Activated T-cell treated with anti-CD3 and anti-CD28 coated beads, Interleukin-2, amount 50 U/mL, for 48 hours (primary cell): ENCODE data around the gene SPAG7.

Experiments used
- DNase-seq, 2 experiments: peaks; one replicate each; pipeline ENCODE4 v3.0.0-alpha.2; 2020

SPAG7 gene

DNA sequence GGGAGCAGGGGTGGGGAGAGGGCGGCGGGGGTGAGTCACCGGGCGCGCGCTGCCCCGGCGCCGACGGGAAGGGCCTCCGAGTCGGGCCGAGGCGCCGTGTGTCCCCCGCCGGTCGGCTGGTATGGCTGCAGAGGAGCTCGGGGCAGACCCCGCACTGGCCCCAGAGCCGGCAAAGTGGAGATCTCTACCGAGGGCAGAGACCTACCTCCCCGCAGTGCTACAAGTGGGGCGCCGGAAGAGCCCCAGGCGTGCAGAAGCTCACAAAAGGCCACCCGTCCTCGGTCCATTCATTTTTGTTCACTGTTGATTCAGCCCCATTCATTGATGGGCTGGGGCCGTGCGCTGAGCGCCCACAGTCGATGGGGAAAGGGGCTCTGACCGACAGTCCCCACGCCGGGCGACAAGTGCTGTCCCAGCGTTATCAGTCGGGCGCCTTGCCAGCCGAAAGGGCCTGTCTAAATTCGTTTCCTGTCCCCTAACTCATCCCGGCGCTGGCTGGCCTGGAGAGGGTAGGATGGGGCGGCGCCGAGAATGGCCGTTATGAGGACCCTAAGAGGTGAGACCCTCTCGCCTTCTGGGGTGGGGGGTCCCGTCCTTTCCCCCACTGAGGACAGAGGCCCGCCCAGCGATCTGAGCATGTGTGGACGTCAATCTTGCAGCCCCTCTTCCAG, 17.4 kb downstream of the SPAG7 start:
- peak in 1 of 2 experiments; percentile 70 for DNase-seq

DNA sequence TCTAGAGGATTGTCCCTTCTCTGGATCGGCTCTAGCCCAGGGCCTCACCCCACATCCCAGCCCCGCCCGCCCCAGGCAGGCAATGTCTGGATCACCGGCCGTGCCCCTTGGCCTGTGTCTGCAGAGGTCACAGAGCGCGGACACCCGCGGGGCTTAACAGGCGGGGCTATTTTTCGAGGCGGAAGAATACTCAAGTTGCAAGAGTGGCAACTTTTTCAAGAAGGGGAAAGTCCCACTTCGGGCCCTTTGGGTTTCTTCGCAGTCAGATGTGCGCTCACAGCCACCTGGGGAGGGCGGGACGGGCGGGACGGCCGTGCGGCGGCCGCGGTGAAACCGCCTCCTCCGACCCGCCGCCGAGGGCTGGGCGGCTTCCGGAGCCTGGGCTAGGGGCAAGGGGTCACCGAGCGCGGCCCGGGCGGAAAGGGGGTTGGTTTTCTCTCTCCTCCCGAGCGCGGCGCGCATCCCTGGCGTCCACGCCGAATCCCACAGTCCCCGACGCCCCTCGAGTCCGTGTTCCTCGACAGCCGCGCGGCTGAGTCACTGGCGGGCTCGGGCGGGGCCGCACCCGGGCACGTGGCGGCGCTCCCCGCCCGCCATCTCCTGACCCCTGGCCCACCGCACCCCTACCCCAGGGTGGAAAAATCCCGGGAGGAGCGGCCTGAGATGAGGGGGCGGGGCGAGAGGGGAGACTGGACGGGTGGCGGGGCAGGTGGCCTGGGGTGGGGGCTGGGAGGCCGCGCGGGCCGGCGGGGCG, 18.1 kb downstream of the SPAG7 start:
- DNase-seq: peak; percentile 87

DNA sequence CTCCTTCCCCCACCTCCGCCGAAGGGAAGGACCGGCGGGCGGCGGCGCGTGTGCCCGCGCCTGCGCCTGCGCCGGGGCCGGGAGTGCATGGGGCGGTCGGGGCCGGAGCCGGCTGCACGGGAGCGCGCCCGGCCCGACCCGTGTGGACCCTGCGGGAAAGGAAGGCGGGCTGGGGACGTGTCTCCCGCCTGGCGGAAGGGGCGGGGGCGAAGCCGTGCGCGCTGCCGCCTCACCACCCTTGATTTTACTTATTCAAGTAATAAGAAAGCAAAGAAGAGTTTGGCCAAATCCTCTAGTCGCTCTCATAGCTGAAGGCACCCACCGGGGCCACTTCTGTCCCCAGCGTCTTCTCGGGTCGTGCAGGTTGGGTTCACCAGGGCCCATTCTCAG, 18.7 kb downstream of the SPAG7 start:
- peak in 1 of 2 experiments; percentile 86 for DNase-seq

DNA sequence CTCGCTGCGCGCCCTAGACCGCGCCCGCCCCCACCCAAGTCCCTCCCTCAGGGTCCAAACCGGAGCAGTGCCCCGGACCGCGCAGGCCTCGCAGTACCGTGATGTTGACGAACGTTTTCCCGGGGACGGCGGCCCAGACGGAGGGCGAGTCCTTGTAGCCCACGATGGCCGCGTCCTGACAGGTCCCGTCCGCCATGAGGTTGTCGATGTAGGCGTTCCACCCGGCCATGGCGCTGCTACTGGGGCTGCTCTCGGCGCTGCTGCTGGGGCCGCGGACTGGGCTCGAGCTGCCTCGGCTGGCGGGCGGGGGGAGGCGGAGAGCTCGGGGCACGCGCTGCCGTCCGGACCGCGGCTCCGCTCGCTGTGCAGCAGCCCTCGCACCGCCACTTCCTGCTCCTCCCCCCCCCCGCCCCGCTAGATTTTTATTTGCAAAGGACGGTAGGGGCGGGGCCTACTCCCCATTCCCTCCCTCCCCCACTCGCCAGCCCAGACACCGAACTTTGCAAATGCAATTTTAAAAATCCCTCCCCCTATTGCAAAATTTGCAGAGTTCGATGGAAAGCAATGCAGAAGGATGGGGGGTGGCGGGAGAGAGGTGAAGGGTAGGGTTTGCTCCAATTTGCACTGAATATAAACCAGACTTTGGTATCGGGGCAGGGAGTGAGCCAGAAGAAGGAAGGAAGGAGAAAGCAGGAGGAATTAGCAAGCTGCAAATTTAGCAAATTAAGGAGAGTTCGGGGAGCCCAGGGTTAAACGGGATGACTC, 19.3 kb downstream of the SPAG7 start, which contains the start of gene PFN1:
Gene PFN1, minus strand, starts transcription at position 365 of the 765 bp plus-strand sequence. Its CDS starts 136 bp downstream, at position 229.
- peak; percentile 89 to 94 for DNase-seq

DNA sequence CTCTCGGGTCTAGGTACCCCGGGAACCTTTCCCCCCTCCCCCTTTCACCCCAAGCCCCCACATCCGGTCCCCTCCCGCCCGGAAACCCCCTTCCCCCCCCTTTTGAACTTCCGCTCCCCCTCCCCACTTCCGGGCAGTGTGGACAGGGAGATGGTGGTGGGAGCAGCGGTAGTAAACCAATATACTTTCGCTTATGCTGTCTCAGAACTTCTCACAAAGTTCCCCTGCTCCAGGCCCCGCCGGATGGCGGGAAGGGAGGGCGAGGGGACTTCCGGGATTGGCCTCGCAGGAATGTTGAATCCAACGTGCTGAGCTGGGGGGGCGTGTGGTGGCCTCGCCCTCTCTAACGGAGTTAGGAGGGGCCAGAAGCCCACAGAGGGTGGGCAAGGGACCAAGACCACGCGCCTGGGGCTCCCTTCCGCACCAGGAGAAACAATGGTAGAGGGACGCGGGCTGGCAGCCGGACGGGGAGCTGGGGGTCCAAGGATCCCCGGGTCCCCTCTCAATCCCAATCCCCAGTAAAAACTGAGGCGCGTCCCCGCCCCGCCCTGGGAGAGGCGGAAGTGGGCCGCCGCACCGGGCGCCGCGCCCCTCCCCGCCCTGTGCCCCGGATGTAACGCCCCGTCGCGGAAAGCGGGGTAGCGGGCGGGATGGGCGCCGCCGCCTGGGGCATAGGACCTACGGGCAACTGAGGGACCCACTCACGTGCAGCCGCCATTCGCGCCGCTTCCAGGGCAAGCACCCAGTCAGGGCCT, 20.0 kb downstream of the SPAG7 start:
- DNase-seq: peak; percentile 81 to 84

DNA sequence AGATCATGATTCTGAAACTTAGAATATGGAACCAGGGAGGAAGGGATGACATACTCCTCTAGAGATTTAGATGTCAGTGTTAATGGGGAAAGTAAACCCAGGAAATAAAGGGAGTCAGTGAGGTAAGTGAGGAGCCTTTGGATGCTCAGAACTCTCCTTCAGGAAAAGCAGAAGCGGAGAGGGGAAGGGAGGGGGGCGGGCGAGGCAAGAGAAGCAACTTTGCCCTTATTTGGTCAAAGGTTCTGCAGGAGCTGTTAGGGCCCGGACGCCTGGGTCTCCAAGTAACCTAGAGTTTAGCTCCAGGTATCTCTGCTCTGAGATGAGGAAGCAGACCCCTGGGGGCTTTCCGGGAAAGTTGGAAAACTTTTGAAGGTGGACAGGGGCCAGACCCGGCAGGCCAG, 20.6 kb downstream of the SPAG7 start:
- no peak for DNase-seq

DNA sequence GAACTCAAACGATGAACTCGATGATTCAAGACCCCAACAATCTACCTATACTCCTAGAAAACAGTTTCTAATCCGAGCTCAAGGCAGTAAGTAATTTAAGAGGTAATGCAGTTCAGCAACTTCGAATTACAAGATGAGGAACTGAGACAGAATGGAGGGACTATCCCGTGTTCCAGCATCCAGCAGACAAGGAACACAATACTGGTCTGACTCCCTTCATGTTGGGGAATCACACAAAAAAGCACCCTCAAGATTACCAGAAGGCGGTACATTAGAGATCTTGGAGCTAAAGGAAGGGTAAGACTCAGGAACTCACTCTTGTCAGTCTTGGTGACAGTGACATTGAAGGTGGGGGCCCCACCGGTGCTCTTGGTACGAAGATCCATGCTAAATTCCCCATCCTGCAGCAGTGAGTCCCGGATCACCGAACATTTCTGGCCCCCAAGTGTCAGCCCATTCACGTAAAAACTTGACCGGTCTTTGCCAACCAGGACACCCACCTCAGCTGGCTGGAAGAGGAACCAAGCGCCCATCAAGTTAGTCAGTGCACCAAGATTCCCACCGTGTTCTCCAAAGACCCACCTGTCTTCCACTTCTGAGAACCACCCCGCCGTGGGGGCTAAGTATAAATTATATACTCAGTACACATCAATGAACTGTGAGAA, 21.2 kb downstream of the SPAG7 start:
- DNase-seq: no peak

DNA sequence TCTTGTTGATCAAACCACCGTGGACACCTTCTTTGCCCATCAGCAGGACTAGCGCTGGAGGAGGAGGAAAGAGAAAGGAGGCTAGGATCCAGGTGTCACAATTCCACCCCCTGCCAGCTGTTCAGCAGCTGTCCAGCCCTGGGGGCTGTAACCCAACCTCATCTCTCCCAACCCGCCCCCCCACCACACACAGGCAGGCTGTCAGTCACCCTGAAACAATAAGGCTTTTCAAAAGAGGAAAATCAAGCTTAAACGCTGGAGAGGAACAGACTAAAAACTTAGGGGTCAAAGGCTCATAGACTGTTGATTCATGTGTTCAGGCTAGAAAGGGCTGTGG, 21.7 kb downstream of the SPAG7 start:
- no peak for DNase-seq

DNA sequence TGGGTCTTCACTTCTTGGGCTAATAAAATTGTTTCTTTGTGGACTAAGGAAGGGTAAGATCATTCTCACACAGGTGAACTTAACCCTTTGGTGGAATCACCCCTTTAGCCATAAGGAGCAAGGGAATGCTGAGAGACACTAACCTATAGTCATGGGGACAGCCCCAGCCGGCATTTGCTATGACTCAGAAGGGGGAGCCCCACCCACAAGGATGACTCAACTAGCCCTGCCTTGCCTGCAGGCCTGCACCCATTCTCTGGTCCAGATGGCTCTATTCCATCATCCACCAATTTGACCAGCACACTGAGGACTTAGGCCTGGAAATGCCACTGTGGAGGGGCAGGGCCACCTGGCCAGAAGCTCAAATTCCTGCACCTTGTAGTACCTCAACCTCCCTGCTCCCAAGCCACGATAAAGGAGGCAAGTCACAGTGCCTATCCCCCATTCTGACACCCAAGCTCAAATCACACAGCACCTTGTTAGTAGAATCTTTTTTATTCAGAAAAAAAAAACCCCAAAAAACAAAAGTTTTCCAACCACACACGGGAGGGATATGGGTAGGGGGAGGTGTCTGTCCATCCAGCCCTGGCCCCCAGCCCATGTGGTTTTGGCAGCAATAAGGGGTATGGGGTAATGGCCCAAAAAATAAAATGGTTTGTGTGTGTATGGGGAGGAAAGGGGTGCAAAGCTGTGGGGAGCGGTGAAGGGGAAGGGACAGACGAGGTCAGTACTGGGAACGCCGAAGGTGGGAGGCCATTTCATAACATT, 22.3 kb downstream of the SPAG7 start:
- DNase-seq: peak; percentile 91 to 93

DNA sequence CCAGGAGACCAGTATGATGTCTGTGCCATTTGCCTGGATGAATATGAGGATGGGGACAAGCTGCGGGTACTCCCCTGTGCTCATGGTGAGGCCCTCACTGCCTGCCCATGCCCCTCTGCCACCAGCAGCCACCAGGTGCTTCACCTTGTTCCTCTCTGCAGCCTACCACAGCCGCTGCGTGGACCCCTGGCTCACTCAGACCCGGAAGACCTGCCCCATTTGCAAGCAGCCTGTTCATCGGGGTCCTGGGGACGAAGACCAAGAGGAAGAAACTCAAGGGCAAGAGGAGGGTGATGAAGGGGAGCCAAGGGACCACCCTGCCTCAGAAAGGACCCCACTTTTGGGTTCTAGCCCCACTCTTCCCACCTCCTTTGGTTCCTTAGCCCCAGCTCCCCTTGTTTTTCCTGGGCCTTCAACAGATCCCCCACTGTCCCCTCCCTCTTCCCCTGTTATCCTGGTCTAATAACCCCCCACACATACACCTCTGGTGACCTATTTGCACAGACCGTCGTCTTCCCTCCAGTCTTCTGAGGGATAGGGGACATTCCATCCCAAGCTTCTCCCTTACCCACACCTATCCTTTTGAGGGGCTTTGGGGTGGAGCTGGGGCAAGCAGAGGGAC, 23.0 kb downstream of the SPAG7 start:
- DNase-seq: peak; percentile 69 to 71

DNA sequence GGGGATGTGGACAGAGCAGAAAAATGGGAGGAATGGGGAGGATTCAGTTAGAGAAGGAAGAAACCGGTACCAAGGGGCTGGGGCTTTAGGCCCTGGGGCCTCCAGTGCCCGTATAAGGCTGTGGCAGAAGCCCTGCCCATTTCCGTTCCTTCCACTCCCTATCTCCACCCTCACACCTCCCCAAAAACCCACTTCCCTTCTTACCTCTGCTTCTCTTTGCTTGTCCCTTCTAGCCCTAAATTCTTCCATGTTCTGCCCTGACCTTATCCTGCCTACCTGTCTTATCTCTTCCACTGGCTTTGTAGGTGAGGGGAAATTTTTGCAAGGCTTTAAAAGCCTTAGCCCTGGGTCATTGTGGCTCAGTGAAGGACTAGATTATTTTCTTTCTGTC, 23.5 kb downstream of the SPAG7 start:
- DNase-seq: peak; percentile 53 to 70

DNA sequence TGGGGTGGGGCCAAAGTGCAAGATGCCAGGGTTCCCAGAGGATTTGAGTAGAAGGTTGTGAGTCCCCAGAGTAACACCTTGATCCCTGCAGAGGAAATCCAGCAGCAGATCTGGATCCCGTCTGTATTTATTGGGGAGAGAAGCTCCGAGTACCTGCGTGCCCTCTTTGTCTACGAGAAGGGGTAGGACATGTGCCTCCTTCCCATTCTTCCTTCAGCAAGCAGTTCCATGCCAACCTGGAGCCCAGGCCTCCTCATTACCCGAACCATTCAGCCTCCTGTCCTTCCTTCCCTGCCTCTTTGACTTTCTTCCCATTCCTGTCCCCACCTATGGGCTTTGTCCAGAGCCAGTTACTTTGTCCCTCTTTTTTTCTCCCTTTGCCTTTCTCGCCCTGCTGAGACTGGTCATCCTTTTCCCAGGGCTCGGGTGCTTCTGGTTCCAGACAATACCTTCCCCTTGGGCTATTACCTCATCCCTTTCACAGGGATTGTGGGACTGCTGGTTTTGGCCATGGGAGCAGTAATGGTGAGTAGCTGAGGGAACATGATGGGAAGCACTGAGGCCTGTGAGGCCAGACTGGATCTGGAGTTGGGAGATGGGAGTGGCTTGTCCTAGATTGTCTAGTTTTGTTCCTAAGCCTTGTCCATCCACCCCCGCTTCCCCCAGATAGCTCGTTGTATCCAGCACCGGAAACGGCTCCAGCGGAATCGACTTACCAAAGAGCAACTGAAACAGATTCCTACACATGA, 24.7 kb downstream of the SPAG7 start:
- no peak for DNase-seq

DNA sequence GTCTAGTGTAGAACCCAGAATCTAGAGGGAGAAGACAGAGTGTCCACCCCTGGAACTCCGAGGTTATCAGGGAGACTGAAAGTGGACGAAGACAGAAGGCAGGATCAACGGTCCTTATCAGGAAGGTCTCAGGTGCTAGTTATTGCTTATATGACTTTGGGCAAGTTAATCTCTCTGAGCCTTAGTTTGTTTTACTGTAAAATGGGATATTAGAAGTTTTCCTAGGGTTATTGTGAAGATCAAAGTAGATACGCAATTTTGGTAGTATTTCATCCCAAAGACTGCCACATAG, 26.4 kb downstream of the SPAG7 start:
- no peak for DNase-seq

DNA sequence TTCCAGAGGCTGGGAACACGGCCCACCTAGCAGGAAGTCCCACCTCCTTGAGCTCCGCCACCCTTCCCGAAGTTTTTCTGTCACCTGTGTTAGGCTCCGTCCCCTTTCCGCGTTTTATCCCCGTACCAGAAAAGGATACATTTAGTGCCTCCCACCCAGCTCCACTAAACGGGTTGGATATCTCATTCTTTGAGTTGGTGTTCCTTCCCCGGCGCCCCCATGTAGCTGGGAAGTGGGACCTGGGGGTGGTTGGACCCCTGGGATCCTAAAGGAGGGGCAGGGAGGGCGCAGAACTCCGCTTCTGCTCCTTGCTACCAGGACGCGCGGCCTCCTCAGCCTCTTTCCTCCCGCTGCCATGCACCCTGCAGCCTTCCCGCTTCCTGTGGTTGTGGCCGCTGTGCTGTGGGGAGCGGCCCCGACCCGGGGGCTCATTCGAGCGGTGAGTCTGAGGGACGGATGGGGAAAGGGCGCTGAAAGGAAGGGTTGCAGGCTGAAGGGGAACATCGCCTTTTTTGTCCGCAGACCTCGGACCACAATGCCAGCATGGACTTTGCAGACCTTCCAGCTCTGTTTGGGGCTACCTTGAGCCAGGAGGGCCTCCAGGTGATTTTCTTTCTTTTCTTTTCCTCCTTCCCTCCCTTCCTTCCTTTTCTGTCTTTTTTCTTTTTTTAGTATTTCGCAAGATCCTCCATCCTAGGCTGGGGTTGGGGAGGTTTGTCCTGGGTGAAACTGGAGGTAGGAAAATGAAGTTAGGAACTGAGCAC, 26.9 kb downstream of the SPAG7 start:
- peak; percentile 70 for DNase-seq

DNA sequence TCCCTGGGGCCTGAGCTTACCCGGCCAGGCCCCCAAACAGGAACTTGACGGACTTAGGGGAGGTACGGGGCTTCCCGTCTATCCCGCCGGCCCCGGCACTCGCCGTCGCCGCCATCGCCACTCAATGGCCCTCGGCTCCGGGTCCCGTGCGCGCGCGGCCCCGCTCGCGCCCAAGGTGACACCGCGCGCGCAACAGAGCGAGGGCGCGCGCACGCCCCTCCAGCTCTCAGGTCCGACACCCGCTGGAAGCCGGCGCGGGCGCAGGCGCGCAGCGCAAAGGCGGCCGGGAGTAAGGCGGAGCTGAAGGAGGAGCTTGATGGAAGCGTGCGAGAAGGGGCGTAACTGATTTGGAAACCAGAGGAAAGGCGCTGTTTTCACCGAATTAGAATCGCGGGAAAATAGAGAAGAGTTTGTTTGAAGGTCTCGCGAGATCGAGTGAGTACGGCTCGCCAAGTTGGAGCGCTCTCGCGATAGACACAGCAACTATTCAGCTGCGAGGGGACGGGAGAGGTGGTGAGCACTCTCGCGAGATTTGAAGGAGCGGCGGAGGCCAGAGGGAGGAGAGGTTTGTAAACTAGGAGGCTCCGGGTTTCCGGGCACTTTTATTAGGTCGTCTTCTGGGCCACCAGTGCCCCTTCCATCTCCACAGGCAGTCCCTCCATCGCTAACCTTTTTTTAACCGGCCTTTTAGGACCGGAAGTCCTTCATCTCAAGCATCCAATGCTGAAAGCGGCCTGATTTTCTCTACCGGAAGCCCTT, 27.6 kb downstream of the SPAG7 start, which contains the start of the genes RNF167 and SLC25A11:
Gene RNF167, plus strand, starts transcription at position 473 of the 759 bp plus-strand sequence. CDS start 642 bp downstream, outside the sequence.
Gene SLC25A11, minus strand, starts transcription at position 251 of the 759 bp plus-strand sequence. Its CDS starts 136 bp downstream, at position 115.
- DNase-seq: peak; percentile 98

DNA sequence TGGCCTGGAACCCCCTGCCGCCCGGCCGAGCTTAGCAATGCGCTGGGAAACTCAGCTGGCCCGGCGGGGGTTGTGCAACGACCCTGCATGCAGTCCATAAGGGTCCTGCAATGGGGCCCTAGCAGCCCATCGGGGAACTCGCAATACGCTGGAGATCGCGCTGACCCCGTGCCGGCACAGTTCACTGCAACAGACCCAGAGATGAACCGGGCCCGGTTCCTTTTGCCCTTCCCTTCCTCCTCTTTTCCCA, 28.1 kb downstream of the SPAG7 start:
- no peak for DNase-seq

DNA sequence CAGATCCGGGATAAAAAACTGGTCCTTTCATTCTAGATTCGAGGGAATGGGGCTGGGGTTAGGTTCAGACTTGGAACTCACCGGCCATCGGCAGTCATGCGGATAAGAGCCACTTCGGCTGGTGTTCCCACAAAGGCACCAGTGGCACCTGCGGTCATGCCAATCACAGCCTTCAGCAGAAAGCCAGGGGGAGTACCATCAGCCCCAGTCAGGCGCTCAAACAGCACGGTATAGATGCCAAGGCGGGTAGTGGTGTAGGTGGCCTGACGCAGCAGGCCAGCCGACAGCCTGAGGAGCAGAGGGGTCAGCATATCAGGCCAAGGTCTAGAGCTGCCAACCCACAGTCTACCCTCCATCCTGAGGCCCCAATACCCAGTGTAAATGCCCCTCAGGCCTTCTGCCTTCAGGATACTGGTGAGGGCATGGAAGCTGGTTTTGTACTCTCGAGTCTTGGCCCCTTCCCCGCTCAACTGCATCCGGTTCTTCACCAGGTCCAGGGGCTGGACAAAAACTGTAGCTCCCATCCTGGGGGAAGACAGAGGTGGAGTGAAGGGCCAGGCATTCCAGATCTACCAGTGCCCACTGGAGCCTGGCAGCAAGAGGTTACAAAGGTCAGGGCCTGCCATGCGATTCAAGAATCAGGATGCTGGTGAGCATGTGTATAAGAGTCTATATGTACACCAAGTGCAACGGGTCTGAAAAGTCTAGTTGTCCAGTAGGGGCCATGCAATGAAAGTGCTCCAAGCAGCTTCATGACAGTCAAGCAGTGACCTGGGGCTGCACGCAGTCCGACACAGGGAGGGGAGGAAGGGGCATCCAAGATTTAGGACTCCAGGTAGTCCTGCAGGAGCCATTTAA, 28.7 kb downstream of the SPAG7 start:
- peak; percentile 48 to 53 for DNase-seq

DNA sequence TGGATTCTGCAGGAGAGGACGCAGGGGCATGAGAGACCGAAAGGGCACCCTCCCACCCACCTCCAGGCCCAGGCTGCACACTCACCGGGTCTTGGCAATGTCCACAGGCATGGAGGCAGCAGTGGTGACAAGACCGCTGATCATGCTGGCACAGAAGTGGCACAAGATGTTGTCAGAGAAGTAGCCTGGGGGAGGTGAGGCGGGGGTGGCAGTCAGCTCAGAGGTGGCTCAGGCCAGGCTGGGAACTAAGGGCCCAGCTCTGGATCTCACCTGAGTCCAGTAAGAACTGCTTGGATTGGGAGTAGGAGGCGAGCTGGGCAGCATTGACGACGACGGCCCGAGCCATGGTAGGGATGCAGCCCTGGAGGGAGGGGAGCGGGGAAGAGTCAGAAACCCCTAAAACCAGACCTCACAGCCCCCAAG, 29.5 kb downstream of the SPAG7 start:
- no peak for DNase-seq
